GM21381 (cell line): ENCODE results near the gene NPIPB2.
"Not testable (repeated sequence)": the region's sequence is repeated elsewhere in the genome, so short reads cannot be mapped to it uniquely, and the experiment has no call there.

Experiments used
- ATAC-seq: cut with Tn5 transposase; IDR thresholded peaks from one replicate; pipeline ENCODE4 v1.9.1; 2021; ENCODE audit warnings: mild to moderate bottlenecking, moderate library complexity; ENCODE audit not compliant: unreplicated experiment

NPIPB2 gene

GRCh38 chr16:11941945-11942344 lies at the start of gene NPIPB2:
TSS of gene NPIPB2 (minus strand) at chr16:11942045. CDS start at chr16:11942045, 0 bp downstream.
- not testable (repeated sequence) for ATAC-seq

- ATAC-seq: peak; percentile 43
Measured at GRCh38 chr16:11990702-11991390, 49.0 kb upstream of the NPIPB2 start.

- ATAC-seq: no peak
Measured at GRCh38 chr16:11988258-11988978, 46.6 kb upstream of the NPIPB2 start.

GRCh38 chr16:11986521-11987057 lies 44.7 kb upstream of the NPIPB2 start:
- no peak for ATAC-seq

GRCh38 chr16:11985250-11985649 lies 43.4 kb upstream of the NPIPB2 start:
- ATAC-seq: no peak

- no peak for ATAC-seq
Measured at GRCh38 chr16:11980136-11980844, 38.4 kb upstream of the NPIPB2 start.

- ATAC-seq: no peak
Measured at GRCh38 chr16:11979013-11979672, 37.3 kb upstream of the NPIPB2 start.

- no peak for ATAC-seq
Measured at GRCh38 chr16:11978080-11978479, 36.2 kb upstream of the NPIPB2 start.

- ATAC-seq: no peak
Measured at GRCh38 chr16:11977376-11978041, 35.7 kb upstream of the NPIPB2 start.

- no peak for ATAC-seq
Measured at GRCh38 chr16:11976850-11977375, 35.1 kb upstream of the NPIPB2 start.

GRCh38 chr16:11973070-11973469 lies 31.2 kb upstream of the NPIPB2 start:
- no peak for ATAC-seq

GRCh38 chr16:11972128-11972527 lies 30.3 kb upstream of the NPIPB2 start:
- no peak for ATAC-seq

- not testable (repeated sequence) for ATAC-seq
Measured at GRCh38 chr16:11970292-11970691, 28.4 kb upstream of the NPIPB2 start.

- ATAC-seq: no peak
Measured at GRCh38 chr16:11968577-11968976, 26.7 kb upstream of the NPIPB2 start.

- no peak for ATAC-seq
Measured at GRCh38 chr16:11967195-11967911, 25.5 kb upstream of the NPIPB2 start.

- ATAC-seq: peak; percentile 26
Measured at GRCh38 chr16:11966173-11966572, 24.3 kb upstream of the NPIPB2 start.

GRCh38 chr16:11964761-11965551 lies 23.1 kb upstream of the NPIPB2 start, which contains the start of gene TNFRSF17:
TSS of gene TNFRSF17 (plus strand) at chr16:11965210. CDS start at chr16:11965325, 115 bp downstream.
- peak; percentile 87 for ATAC-seq

GRCh38 chr16:11963706-11964105 lies 21.9 kb upstream of the NPIPB2 start:
- ATAC-seq: no peak

GRCh38 chr16:11962978-11963377 lies 21.1 kb upstream of the NPIPB2 start:
- not testable (repeated sequence) for ATAC-seq
